ENCODE results near the gene FES.

- TF ChIP-seq SUZ12 (IDR thresholded peaks at IDR 0.05): no peak
- TF ChIP-seq FOXM1 (IDR thresholded peaks at IDR 0.05; ENCODE audit: borderline replicate concordance): no peak
- no peak for TF ChIP-seq SP1 (IDR thresholded peaks at IDR 0.05)
- TF ChIP-seq HDGF (IDR thresholded peaks at IDR 0.05; ENCODE audit: borderline replicate concordance): no peak
- no peak for TF ChIP-seq ELF4 (IDR thresholded peaks at IDR 0.05)
- TF ChIP-seq ARNT (IDR thresholded peaks at IDR 0.05): no peak
- TF ChIP-seq CTBP1 (IDR thresholded peaks at IDR 0.05; ENCODE audit: borderline replicate concordance): no peak
- no peak for TF ChIP-seq BHLHE40 (IDR thresholded peaks at IDR 0.05; ENCODE audit: borderline replicate concordance)
- no peak for TF ChIP-seq FOXA1 (IDR thresholded peaks at IDR 0.05)
- no peak for TF ChIP-seq NFRKB (IDR thresholded peaks at IDR 0.05)
- TF ChIP-seq TARDBP (IDR thresholded peaks at IDR 0.05): no peak
- TF ChIP-seq ZNF384 (IDR thresholded peaks at IDR 0.05): no peak
- no peak for TF ChIP-seq PKNOX1 (IDR thresholded peaks at IDR 0.05)
- no peak for TF ChIP-seq FOXK2 (IDR thresholded peaks at IDR 0.05)
Measured at GRCh38 chr15:90871139-90871715, 13.1 kb upstream of the FES start.

Data from HEK293T (cell line).